HCEC 1CT (cell line): Measurements from ENCODE around the gene JMJD1C.
"Not testable (repeated sequence)": the region's sequence is repeated elsewhere in the genome, so short reads cannot be mapped to it uniquely, and the experiment has no call there.

Source experiments
- DNase-seq: peaks from one replicate; pipeline ENCODE4 v3.0.0-alpha.2; 2017

Gene JMJD1C

DNA sequence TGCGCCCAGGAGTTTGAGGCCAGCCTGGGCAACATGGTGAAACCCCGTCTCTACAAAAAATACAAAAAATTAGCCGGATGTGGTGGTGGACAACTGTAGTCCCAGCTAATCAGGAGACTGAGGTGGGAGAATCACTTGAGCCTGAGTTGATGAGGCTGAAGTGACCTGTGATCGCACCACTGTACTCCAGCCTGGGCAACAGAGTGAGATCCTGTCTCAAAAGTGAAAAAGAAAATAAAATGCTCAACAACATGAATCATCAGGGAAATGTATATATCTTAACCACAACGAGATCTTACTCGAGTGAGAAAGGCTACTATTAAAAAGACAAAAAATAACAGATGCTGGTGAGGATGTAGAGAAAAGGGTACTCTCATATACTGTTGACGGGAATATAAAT is 72.7 kb downstream of the JMJD1C start:
- DNase-seq = no peak

DNA sequence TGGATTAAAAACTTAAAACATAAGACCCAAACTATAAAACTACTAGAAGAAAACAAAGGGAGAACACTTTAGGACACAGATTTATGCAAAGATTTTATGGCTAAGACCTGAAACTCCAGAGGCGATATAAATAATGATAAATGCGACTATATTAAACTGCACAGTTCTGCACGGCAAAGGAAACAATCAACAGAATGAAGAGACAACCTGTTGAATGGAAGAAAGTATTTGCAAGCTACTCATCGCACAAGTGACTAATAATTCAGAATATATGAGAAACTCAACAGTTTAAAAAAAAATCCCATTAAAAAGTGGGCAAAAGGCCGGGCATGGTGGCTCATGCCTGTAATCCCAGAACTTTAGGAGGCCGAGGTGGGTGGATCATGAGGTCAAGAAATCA is 73.6 kb downstream of the JMJD1C start:
- DNase-seq = no peak

DNA sequence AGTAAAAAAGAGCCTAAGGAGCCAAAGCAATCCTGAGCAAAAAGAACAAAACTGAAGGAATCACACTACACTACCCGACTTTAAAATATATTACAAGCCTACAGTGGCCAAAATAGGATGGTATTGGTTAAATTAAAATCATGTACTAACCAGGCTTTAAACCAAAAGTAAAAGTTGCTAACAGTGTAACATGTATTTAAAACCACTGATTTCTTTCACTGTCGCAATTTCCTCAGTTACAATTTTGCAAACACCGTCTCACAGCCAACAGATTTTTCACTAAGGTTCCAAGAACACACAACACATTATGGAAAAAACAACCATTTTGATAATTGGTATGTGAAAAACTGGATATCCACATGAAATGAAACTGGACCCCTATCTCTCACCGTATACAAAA is 74.0 kb downstream of the JMJD1C start:
- no peak for DNase-seq

DNA sequence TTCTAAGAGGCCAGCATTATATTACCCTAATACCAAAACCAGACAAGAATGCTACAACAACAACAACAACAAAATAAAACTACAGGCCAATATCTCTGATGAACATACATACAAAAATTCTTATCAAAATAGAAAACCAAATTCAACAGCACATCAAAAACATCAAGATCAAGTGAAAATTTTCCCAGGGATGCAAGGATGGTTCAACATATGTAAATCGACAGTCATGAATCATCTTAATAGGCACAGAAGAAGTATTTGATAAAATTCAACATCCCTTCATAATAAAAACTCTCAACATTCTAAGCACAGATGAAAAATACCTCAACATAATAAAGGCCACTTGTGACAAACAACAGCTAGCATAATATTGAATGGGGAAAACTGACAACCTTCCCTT is 75.3 kb downstream of the JMJD1C start:
- no peak for DNase-seq

DNA sequence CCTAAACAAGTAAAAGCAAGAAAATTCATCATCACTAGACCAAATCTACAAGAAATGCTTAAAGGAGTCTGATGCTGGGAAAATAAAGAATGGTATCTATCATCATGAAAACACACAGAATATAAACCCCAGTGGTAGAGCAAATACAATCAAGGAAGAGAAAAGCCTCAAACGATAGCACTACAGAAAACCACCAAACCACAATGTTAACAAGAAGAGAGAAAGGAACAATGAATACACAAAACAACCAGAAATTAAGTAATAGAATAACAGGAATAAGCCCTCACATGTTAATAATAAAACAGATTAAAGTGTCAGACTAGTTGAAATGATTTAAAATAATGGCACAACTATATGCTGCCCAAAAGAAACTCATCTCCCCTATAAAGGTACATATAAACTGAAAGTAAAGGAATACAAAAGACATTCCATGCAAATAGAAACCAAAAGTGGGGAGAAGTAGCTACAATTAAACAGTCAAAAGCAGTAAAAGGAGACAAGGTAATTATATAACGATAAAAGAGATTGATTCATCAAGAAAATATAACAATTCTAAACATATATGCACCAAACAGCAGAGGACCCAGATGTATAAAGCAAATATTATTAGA is 77.3 kb downstream of the JMJD1C start:
- DNase-seq = no peak

DNA sequence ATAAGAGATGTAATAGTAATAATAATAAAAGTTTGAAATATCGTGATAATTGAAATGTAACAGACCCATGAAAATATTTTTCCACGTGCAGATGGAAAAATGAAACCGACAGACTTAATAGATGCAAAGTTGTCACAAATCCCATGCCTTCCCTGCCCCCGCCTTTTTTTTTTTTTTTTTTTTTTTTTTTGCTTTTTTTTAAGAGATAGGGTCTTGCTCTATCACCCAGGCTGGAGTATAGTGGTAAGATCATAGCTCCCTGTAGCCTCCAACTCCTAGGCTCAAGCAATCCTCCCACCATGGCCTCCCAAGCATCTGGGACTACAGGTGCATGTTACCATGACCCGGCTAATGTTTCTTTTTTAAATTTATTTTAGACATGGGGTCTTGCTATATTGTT is 80.5 kb downstream of the JMJD1C start:
- DNase-seq = no peak

DNA sequence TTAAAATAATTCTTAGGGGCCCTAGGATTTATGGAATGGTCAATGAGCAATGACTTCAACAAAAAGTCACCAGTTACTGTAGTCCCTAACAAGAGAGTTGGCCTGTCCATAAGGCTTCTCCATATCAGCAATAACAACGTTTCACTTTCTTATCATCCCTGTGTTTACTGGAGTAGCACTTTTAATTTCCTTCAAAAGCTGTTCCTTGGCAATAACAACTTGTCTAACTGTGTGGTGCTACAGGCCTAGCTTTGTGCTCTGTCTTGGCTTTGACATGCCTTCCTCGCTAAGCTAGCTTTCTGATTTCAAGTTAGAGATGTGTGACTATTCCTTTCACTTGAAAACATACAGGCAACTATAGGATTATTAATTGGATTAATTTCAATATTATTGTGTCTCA is 81.1 kb downstream of the JMJD1C start:
- DNase-seq = no peak

DNA sequence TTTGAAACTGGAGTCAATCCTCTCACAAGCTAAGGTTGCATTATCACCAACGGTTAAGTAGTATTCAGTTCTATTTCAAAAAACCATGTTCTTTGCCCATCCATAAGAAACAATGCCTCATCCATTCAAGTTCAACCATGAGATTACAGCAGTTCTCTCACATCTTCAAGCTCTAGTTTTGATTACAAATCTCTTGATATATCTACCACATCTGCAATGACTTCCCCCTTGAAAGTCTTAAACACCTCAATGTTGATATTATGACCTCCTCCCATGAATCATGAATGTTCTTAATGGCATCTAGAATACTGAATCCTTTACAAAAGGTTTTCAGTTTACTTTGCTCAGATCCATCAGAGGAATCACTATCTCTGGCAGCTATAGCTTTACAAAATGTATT is 81.8 kb downstream of the JMJD1C start:
- no peak for DNase-seq

DNA sequence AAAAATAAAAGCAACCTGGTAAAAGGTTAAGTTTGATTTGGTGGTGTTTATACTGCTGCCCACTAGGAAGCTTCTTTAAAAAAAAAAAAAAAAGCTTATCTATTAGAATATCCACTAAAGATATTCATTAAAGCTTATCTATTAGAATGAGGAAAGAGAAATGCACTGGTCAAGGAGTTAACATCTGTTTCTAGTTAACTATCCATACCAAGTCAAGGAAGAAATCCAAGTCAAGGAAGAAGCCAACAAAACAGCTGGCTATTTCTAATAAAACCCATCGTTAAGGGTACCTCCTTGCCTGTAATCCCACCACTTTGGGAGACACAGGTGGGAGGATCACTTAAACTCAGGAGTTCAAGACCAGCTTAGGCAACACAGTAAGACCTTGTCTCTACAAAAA is 82.6 kb downstream of the JMJD1C start:
- no peak for DNase-seq

DNA sequence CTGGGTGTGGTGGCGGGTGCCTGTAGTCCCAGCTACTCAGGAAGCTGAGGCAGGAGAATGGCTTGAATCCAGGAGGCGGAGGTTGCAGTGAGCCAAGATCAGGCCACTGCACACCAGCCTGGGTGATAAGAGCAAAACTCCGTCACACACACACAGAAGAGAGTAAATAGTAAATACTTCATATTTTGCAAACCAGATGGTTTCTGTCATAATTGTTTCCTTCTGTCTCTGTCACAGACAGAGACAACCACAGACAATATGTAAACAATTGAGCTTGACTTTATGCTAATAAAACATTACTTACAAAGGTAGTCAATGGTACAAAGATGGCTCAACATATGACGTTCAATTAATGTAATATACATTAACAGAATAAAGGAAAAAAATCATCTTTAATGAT is 83.7 kb downstream of the JMJD1C start:
- no peak for DNase-seq

DNA sequence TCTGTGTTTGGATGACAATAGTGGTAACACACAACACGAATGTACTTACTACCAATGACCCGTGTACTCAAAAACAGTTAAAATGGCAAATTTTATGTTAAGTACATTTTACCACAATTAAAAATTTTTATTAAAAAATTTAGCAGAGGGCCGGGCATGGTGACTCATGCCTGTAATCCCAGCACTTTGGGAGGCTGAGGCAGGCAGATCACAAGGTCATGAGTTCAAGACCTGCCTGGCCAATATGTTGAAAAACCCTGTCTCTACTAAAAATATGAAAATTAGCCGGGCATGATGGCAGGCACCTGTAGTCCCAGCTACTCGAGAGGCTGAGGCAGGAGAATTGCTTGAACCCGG is 88.5 kb downstream of the JMJD1C start:
- DNase-seq = not testable (repeated sequence)

DNA sequence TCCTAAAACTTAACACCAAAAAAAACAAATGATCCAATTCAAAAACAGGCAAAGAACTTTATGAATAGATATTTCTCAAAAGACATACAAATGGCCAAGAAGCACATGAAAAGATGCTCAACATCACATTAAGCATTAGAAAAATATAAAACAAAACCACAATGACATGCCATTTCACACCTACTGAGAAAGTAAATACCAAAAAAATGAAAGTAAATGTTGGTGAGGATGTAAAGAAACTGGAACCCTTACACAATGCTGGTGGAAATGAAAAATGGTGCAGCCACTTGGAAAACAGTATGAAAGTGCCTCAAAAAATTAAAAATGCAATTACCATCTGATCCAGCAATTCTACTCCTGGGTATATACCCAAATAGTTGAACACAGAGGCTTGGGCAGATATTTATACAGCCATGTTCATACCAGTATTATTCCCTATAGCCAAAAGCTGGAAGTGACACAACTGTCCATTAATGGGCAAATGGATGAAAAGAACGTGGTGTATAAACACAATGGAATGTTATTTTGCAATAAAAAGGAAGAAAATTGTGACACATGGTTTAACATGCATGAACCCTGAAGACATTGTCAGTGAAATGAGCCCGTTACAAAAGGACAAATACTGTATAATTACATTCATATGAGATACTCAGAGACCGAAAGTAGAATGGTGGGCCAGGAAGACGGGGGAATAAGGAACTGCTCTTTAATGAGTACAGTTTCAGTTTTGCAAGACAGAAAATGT is 89.0 kb downstream of the JMJD1C start:
- DNase-seq = peak; percentile 96

DNA sequence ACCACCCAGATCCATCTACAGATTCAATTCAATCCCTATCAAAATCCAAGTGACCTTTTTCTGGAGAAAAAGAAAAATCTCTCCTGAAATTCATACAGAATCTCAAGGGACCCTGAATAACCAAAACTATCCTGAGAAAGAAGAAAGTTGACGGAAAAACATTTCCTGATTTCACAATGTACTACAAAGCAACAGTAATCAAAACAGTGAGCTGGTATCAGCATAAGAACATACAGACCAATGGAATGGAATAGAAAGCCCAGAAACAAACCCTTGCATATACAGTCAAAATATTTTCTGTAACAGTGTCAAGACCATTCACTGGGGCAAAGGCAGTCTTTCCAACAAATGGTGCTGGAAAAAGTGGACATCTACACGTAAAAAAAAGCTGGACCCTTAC is 89.9 kb downstream of the JMJD1C start:
- peak; percentile 60 for DNase-seq

DNA sequence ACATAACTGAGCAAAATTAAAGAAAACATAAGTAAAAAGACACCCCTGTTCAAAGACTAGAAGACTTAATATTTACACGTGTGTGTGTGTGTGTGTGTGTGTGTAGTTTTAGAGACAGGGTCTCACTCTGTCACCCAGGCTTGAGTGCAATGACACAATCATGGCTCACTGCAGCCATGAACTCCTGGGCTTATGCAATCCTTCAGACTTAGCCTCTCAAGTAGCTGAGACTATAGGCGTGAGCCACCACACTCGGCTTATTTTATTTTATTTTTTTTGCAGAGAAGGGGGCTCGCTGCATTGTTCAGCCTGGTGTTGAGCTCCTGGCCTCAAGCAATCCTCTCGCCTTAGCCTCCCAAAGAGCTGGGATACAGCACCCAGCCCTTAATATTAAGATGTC is 90.3 kb downstream of the JMJD1C start:
- DNase-seq = peak; percentile 42

DNA sequence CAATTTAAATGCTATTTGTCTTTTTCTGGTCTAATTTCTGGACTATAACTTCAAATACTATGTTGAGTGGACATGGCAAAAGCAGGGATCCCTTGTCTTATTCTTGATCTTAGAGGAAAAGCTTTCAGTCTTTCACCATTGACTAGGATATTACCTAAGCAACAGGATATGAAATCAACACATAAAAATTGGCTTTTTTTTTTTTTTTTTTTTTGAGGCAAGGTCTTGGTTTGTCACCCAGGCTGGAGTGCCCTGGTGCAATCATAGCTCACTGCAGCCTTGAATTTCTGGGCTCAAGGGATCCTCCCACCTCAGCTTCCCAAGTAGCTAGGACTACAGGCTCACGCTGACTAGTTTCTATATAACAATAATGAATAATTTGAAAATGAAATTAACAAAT is 90.8 kb downstream of the JMJD1C start:
- DNase-seq = peak; percentile 53

DNA sequence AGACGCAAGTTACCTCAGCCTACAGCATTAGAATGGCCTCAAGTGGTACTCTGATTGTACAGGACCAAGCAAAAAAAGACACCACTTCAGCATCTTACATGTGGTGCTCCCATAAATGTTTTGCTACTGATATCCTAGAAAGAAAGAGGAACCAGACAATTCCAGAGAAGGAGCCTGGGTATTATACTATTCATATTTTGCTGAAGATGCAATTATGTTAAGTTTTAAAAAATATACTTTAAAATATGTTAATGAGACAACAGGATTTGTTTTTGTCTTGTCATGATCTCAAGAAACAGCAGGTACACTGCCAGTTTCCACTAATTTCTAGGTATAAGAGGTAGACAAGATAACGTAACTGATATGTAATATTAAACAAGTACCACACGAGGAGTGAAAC is 92.6 kb downstream of the JMJD1C start:
- no peak for DNase-seq

DNA sequence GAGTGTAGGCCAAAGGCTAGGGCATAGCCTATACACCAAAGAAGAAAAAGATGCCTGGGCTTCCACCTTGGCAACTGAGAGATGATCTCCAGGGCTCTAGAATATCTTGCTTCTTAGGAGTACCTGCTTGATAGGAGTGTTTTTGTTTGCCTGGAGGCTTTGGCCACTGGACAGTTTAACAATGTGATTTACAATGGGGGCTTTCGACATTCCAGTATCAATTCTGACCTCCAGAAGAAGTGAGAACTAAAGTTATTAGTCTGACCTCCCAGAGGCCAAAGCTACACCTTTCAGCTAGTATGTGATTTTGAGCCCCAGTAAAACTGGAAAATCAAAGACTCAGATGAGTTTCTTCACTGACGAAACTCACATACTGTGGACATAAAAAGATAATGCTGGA is 96.1 kb downstream of the JMJD1C start:
- no peak for DNase-seq

DNA sequence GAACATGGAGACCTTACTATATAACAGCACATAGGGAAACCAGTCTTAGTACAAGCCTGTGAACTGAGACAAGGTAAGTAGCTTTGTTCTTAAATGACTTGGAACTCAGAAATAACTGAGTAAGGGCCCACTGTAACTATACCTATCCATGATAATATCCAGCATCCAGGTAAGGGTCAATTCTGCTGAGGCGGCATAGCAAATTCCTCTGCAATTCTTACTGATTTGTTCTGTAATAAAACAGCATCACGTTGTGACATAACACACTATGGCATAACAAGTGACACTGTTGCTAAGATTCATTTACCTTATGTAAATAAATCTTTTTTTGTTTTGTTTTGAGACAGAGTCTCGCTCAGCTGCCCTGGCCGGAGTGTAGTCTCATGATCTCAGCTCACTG is 97.4 kb downstream of the JMJD1C start:
- no peak for DNase-seq

DNA sequence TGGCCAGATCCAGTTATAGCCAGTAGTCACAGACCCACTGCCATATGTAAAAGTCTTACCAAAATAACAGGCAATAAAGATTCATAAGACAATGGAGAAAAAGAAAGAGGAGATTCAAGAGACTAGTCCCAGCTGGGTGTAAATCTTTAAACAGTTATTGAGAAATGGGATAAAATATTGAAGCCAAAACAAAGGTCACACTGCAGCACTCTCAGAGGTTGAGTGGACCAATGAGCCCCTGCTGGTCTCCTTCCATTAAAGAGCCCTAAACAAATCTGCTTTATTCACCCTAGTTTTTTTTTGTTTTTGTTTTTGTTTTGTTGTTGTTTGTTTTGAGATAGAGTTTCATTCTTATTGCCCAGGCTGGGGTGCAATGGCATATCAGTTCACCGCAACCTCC is 98.8 kb downstream of the JMJD1C start:
- no peak for DNase-seq

DNA sequence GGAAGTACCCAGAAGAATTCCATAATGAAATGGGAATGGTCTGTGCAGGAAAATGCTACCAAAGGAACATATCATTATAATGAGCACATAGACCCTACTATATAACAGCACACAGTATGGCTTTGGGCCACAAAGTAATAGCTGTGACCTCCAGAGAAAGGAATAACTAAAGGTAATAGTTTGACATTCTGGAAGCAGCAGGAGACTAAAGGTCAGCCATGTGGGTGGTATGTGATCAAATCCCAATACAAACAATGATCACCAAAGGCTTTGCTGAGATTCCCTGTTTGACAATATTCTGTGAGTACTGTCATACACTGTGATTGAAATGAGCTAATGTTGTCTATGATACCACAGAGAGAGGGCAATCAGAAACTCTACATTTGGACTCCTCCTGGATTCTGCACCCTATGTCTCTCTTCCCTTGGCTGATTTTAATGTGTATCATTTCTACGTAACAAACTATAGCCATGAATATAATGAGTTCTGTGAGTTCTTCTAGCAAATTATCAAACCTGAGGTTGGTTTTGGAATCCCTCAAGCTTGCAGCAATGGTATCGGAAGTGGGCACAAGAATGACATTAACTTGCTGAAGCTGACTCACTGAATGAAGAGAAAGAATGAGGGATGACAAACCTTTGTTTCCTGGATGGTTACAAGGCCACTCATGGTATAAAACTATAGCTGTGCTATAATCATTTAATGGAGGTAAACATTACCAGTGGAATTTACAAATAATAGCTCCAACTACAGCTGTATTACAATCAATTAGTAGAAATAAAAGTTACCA is 99.6 kb downstream of the JMJD1C start:
- no peak for DNase-seq

DNA sequence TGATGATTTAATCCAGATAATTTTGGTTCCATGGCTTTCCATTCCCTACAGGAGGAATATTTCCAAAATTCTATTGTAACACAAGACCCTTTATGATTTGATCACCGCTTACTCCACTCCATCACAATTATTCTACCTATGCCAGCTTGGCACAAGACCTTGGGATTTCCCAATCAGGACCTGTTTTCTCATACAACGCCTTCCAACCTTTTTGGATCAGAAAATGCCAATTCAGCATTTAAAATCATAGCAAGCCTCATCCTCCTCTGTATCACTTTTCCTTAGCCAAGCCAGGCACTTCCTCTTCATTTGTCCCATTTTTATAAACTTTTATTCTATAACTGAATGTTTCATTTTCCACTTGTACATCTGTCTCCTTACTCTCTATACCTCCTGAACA is 100.9 kb downstream of the JMJD1C start:
- no peak for DNase-seq

DNA sequence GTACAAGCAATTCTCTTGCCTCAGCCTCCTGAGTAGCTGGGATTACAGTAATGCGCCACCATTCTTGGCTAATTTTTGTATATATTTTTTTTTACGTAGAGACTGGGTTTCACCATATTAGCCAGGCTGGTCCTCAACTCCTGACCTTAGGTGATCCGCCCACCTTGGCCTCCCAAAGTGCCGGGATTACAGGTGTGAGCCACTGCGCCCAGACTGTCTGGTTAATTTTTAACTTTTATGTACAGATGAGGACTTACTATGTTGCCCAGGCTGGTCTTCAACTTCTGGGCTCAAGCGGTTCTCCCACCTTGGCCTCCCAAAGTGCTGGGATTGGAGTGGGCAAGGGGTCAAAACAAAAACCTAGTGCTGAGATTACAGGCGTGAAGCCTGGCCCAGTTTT is 101.8 kb downstream of the JMJD1C start:
- DNase-seq = no peak

DNA sequence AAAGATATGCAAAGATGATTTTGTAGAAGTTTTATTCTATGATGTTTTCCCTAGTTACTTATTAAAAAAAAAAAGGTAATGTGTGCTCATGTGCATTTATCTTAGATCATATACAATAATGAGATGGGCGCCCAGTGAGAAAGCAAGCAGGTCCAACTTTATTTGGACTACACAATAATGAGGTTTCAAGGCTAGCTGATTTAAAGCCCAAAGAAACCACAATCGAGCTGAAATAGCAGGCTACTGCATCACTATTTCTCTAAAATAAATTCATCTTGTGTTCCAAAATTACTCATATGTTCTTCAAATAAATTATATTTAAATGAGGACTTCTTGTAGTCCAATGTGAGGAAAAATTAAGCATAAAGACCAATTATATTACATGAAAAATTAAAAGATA is 110.1 kb downstream of the JMJD1C start:
- no peak for DNase-seq

DNA sequence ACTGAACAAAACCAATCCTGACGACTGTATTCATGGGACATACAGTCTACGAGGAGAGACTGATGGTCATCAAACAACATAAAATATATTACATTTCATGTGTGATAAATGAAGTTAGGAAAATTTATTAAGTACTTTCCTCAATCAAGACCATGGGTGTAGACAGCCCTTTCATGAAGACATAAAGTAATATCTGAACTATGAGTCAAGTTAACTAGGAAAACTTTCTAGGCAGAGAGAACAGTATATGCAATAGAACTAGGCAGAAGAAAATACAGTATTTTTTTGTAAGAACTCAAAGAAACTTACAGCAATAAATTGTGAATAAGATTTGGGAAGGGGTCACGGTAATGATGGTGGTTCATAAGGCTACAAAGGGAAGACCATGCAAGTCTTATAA is 112.8 kb downstream of the JMJD1C start:
- DNase-seq = no peak
